ENCODE measurements around the gene NBAS.
A peak's percentile ranks its signal among the peaks of the same experiment; 100 is the strongest.
"Not testable (repeated sequence)": the region's sequence is repeated elsewhere in the genome, so short reads cannot be mapped to it uniquely, and the experiment has no call there.

Gene NBAS

GRCh38 chr2:15250946-15251345, 310.2 kb downstream of the NBAS start:
- DNase-seq, result not testable (repeated sequence)

- no peak for DNase-seq
Observed at GRCh38 chr2:15246870-15247269, 314.3 kb downstream of the NBAS start.

GRCh38 chr2:15243762-15244161, 317.4 kb downstream of the NBAS start:
- no peak for DNase-seq

GRCh38 chr2:15242936-15243461, 318.1 kb downstream of the NBAS start:
- DNase-seq, result no peak

- no peak for DNase-seq
Observed at GRCh38 chr2:15241929-15242328, 319.2 kb downstream of the NBAS start.

- no peak for DNase-seq
Observed at GRCh38 chr2:15241201-15241600, 319.9 kb downstream of the NBAS start.

GRCh38 chr2:15238028-15238427, 323.1 kb downstream of the NBAS start:
- no peak for DNase-seq

- no peak for DNase-seq
Observed at GRCh38 chr2:15230599-15231192, 330.4 kb downstream of the NBAS start.

- no peak for DNase-seq
Observed at GRCh38 chr2:15226661-15227060, 334.5 kb downstream of the NBAS start.

- DNase-seq, result no peak
Observed at GRCh38 chr2:15225131-15225530, 336.0 kb downstream of the NBAS start.

GRCh38 chr2:15224641-15225040, 336.5 kb downstream of the NBAS start:
- no peak for DNase-seq

- DNase-seq, result no peak
Observed at GRCh38 chr2:15223887-15224286, 337.2 kb downstream of the NBAS start.

- no peak for DNase-seq
Observed at GRCh38 chr2:15222856-15223255, 338.3 kb downstream of the NBAS start.

- no peak for DNase-seq
Observed at GRCh38 chr2:15220603-15221002, 340.5 kb downstream of the NBAS start.

- DNase-seq, result no peak
Observed at GRCh38 chr2:15218423-15219086, 342.6 kb downstream of the NBAS start.

GRCh38 chr2:15212249-15212648, 348.9 kb downstream of the NBAS start:
- DNase-seq, result no peak

GRCh38 chr2:15210542-15210941, 350.6 kb downstream of the NBAS start:
- not testable (repeated sequence) for DNase-seq

GRCh38 chr2:15206419-15206818, 354.7 kb downstream of the NBAS start:
- no peak for DNase-seq

- peak; percentile 19 for DNase-seq
Observed at GRCh38 chr2:15205562-15205961, 355.6 kb downstream of the NBAS start.

- no peak for DNase-seq
Observed at GRCh38 chr2:15201009-15201408, 360.1 kb downstream of the NBAS start.

GRCh38 chr2:15200581-15200980, 360.6 kb downstream of the NBAS start:
- no peak for DNase-seq

GRCh38 chr2:15198051-15198450, 363.1 kb downstream of the NBAS start:
- no peak for DNase-seq

- DNase-seq, result no peak
Observed at GRCh38 chr2:15195813-15196212, 365.3 kb downstream of the NBAS start.

- DNase-seq, result no peak
Observed at GRCh38 chr2:15191789-15192188, 369.3 kb downstream of the NBAS start.

- no peak for DNase-seq
Observed at GRCh38 chr2:15189216-15189615, 371.9 kb downstream of the NBAS start.
